GM12872 (cell line): ENCODE data around the gene TMEM92.
A peak's percentile ranks its signal among the peaks of the same experiment; 100 is the strongest.

Source experiments
- TF ChIP-seq, protein P1 (sequence below): IDR thresholded peaks from 3 replicates; pipeline ENCODE4 v1.5.1; 2011; ENCODE audit warnings: low read depth, mild to moderate bottlenecking, low read length, moderate library complexity; ENCODE audit not compliant: insufficient read depth

Gene TMEM92

GRCh38 chr17:50268743-50269275 lies 5.5 kb upstream of the TMEM92 start:
- TF ChIP-seq, protein P1, sequence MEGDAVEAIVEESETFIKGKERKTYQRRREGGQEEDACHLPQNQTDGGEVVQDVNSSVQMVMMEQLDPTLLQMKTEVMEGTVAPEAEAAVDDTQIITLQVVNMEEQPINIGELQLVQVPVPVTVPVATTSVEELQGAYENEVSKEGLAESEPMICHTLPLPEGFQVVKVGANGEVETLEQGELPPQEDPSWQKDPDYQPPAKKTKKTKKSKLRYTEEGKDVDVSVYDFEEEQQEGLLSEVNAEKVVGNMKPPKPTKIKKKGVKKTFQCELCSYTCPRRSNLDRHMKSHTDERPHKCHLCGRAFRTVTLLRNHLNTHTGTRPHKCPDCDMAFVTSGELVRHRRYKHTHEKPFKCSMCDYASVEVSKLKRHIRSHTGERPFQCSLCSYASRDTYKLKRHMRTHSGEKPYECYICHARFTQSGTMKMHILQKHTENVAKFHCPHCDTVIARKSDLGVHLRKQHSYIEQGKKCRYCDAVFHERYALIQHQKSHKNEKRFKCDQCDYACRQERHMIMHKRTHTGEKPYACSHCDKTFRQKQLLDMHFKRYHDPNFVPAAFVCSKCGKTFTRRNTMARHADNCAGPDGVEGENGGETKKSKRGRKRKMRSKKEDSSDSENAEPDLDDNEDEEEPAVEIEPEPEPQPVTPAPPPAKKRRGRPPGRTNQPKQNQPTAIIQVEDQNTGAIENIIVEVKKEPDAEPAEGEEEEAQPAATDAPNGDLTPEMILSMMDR = no peak

DNA sequence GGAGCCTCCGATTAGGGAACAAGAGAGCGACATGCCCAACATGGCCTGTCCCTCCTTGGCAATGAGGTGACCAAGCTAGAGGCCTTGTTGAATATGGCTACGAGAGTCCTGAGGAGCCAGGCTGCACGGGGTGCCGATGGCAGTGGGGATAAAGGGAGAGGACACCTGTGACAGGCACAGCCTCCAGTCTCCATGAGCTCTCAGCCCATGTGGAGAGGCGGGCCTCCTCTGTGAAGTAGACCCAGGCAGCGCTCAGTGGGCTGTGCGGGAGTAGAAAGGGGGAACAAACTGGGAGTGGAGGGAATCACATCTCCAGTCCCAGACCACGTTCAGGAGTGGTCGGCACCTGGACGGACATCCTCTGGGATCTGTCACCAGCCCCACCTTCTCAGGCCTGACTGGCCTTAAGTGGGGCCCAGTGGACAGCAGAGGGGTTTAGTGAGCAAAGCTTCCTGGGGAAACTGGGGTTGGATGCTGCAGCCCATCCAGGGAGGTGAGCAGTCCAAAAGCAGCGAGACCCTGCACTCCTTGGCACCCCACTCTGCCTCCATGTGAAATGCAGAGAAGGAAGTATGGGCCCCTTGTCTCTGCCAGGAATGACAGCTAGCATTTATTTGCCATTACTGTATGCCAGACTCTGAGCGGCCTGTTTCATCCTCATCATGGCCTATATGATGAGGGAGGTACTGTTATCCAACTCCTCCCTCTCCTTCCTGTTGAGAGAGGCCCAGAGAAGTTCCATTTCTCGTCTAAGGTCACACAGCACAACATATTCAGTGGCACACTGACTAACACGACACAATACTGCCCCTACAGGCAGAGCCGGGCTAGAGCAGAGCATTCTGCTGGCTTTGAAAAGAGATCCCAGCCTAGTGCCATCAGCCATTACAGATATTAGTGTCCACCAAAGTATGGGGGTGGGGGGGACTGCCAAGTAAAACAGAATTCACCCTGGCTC lies 4.5 kb upstream of the TMEM92 start:
- TF ChIP-seq, protein P1 = peak; percentile 87

GRCh38 chr17:50270435-50271362 lies 3.6 kb upstream of the TMEM92 start:
- TF ChIP-seq, protein P1 = no peak

GRCh38 chr17:50272246-50272645 lies 2.0 kb upstream of the TMEM92 start:
- TF ChIP-seq, protein P1 = no peak

DNA sequence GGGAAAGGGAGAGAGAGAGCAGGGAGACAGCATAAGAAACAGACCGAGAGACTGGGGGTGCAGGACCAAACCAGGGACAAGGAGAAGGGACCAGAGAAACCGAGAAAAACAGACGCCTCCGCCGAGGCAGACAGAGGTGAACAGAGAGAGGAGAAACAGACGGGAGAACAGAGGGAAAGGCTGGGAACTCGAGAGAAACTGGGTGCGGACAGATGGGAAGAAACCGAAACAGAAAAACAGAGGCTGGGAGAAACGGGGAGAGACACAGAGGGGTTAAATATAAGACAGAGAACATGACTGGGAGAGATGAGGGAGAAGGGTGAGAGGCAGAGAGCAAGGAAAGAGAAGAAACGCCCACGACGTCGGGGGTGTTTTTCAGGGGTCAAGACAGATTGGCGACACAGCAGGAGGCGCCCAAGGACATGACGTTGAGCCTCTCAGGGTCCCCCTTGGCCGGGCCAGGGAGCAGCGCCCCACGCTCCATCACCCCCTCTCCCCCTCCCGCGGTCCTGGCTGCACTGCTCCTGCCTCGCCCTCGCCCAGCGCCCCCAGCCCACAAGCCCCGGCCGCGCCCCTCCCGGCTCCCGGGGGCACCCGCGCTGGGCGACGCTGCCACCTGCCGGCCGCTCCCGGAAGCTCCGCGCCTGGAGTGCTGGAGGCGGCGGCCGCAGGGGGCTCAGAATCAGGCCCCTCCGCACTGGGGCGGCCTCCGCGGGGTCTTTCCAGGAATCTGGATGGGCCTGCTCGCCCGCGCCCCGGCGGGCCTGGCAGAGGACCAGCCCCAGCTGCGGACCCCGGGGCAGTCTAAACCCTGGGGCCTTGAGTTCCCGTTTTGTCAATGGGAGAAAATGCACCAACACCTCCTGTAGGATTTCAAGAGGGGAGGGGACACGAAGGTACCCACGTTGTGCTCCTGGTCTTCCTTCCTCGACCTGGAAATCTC lies 1.3 kb upstream of the TMEM92 start:
- TF ChIP-seq, protein P1 = peak; percentile 62

- TF ChIP-seq, protein P1 = no peak
Measured at GRCh38 chr17:50273654-50274040, 619 bp upstream of the TMEM92 start.
